GM12865 (cell line): ENCODE measurements around the gene TRIM72.
A peak's percentile ranks its signal among the peaks of the same experiment; 100 is the strongest.

Source experiments
- DNase-seq: peaks from one replicate; pipeline ENCODE4 v3.0.0; 2010; ENCODE audit warnings: low read depth
- H3K4me3 ChIP-seq: 2 replicates; pipeline ENCODE4 v1.5.1; 2011; ENCODE audit warnings: mild to moderate bottlenecking, low read depth, low read length, control low read depth
- CTCF ChIP-seq: IDR thresholded peaks from 2 replicates; pipeline ENCODE4 v1.5.1; 2011; ENCODE audit warnings: low read length, control low read depth, low read depth, inconsistent platforms; ENCODE audit not compliant: insufficient read depth; ENCODE audit errors: missing control alignments

TRIM72 gene

GRCh38 chr16:31248344-31248743 lies 34.4 kb downstream of the TRIM72 start:
- H3K4me3 ChIP-seq, result no peak overlapping the region
- TF ChIP-seq CTCF, result no peak
- DNase-seq, result no peak

GRCh38 chr16:31250782-31251384 lies 37.0 kb downstream of the TRIM72 start:
- TF ChIP-seq CTCF, result no peak
- DNase-seq, result no peak
- no peak overlapping the region for H3K4me3 ChIP-seq

GRCh38 chr16:31251435-31251834 lies 37.5 kb downstream of the TRIM72 start:
- no peak overlapping the region for H3K4me3 ChIP-seq
- no peak for TF ChIP-seq CTCF

GRCh38 chr16:31253642-31254045 lies 39.7 kb downstream of the TRIM72 start:
- peak; percentile 21 for DNase-seq
- no peak for TF ChIP-seq CTCF
- H3K4me3 ChIP-seq, result no peak overlapping the region

More at GRCh38 chr16:31251435-31251834, 37.5 kb downstream of the TRIM72 start:
- DNase-seq, result no peak

- TF ChIP-seq CTCF, result no peak
- no peak for DNase-seq
- no peak overlapping the region for H3K4me3 ChIP-seq
These were observed 42.5 kb downstream of the TRIM72 start for GRCh38 chr16:31256466-31256865.

GRCh38 chr16:31258366-31258765 lies 44.4 kb downstream of the TRIM72 start:
- TF ChIP-seq CTCF, result no peak
- no peak overlapping the region for H3K4me3 ChIP-seq
- DNase-seq, result no peak
